Endothelial cell of umbilical vein (primary cell): ENCODE measurements around the gene MYO5B. TPM values are rescaled to one million over a fixed set of nuclear protein-coding genes. Genes with fewer than 3 reads are reported as not detected.

Source experiments
- BruUV-seq: library from RNA; stranded (reverse); fragments of 400-500 nt; replicated peaks from 2 replicates; lab custom pipeline; 2021; lab: Mats Ljungman, UMichigan
- CTCF ChIA-PET: fragments of 300-600, 350-600 bp; sonication (Branson Sonifier 250); formaldehyde crosslinking; loops from one replicate; lab custom pipeline; 2021; ENCODE audit warnings: antibody characterized with exemption, inconsistent platforms; lab: Charles Lee
- POLR2A ChIA-PET: fragments of 300-600, 350-600 bp; sonication (Branson Sonifier 250); formaldehyde crosslinking; loops from one replicate; lab custom pipeline; 2021; ENCODE audit warnings: antibody characterized with exemption, inconsistent platforms; lab: Charles Lee
- DNase-seq: peaks from one replicate; pipeline ENCODE4 v3.0.0-alpha.2; 2011; ENCODE audit warnings: low read depth, low spot score
- FAIRE-seq: peaks from 2 replicates; lab custom pipeline; 2011; peaks lifted over from hg19 to GRCh38; lab: Jason Lieb, UNC
- H2AFZ ChIP-seq: 2 replicates; pipeline ENCODE4 v1.6.0; 2012; ENCODE audit warnings: low read depth, low read length, control low read depth, inconsistent platforms
- H3K27ac ChIP-seq: 2 replicates; pipeline ENCODE4 v1.5.1; 2011; ENCODE audit warnings: low read depth, mild to moderate bottlenecking, control low read depth, low read length, moderate library complexity; ENCODE audit not compliant: insufficient read depth
- H3K27me3 ChIP-seq, 2 experiments: 2 replicates each; pipeline versions ENCODE4 v1.6.0 to v1.6.1; 2011; ENCODE audit warnings: low read length in 2 of 2, mixed read lengths in 1 of 2; ENCODE audit not compliant: control insufficient read depth in 2 of 2, insufficient read depth in 2 of 2
- H3K36me3 ChIP-seq, 2 experiments: 2 replicates in 1 of 2; 3 replicates in 1 of 2; pipeline ENCODE4 v1.5.1; 2011; ENCODE audit warnings: low read length in 2 of 2, mild to moderate bottlenecking in 1 of 2, moderate library complexity in 1 of 2; ENCODE audit not compliant: control insufficient read depth in 2 of 2, insufficient read depth in 2 of 2; ENCODE audit errors: extremely low read depth in 1 of 2
- H3K4me1 ChIP-seq: 3 replicates; pipeline ENCODE4 v1.5.1; 2011; ENCODE audit warnings: mild to moderate bottlenecking, low read length; ENCODE audit not compliant: control insufficient read depth, insufficient read depth; ENCODE audit errors: extremely low read depth
- H3K4me2 ChIP-seq: 2 replicates; pipeline ENCODE4 v1.6.1; 2011; ENCODE audit warnings: low read length, control low read depth, mixed read lengths; ENCODE audit not compliant: insufficient read depth
- H3K4me3 ChIP-seq, 3 experiments: fragments of 200-600 bp in 1 of 3; sonication (generic), shearing (Covaris generic) in 1 of 3; replicated peaks in 1 of 3; 2 replicates each; pipeline ENCODE4 v1.5.1; 2011 to 2016; ENCODE audit warnings: control low read depth in 3 of 3, low read length in 3 of 3, mild to moderate bottlenecking in 2 of 3, inconsistent platforms in 1 of 3, low read depth in 1 of 3, moderate library complexity in 1 of 3; ENCODE audit not compliant: insufficient read depth in 1 of 3
- H3K79me2 ChIP-seq: 2 replicates; pipeline ENCODE4 v1.6.0; 2012; ENCODE audit warnings: low read length, inconsistent platforms; ENCODE audit not compliant: control insufficient read depth, insufficient read depth
- H3K9ac ChIP-seq: replicated peaks from 2 replicates; pipeline ENCODE3; 2011; ENCODE audit warnings: low read length, control low read depth; ENCODE audit not compliant: insufficient read depth; ENCODE audit errors: extremely low read depth
- H3K9me1 ChIP-seq: replicated peaks from 3 replicates; pipeline ENCODE4 v1.6.0; 2011; ENCODE audit warnings: mild to moderate bottlenecking, low read length; ENCODE audit not compliant: control insufficient read depth, insufficient read depth; ENCODE audit errors: extremely low read depth
- H3K9me3 ChIP-seq: replicated peaks from 2 replicates; pipeline ENCODE4 v1.5.1; 2012; ENCODE audit warnings: low read length, inconsistent platforms; ENCODE audit not compliant: control insufficient read depth, insufficient read depth
- H4K20me1 ChIP-seq: replicated peaks from 2 replicates; pipeline ENCODE3; 2011; ENCODE audit warnings: mild to moderate bottlenecking, low read length; ENCODE audit not compliant: control insufficient read depth, insufficient read depth; ENCODE audit errors: extremely low read depth
- JUN ChIP-seq: IDR thresholded peaks from 2 replicates; pipeline ENCODE4 v1.6.1; 2011; ENCODE audit warnings: borderline replicate concordance, low read depth; ENCODE audit not compliant: insufficient read length, insufficient read depth
- MAX ChIP-seq: IDR thresholded peaks from 2 replicates; pipeline ENCODE4 v1.6.1; 2011; ENCODE audit not compliant: insufficient read depth, insufficient read length
- POLR2AphosphoS5 ChIP-seq: IDR thresholded peaks from 2 replicates; pipeline ENCODE4 v1.6.1; 2012; ENCODE audit warnings: low read depth, mild to moderate bottlenecking, control low read depth, low read length, moderate library complexity; ENCODE audit not compliant: insufficient read depth
- dilution Hi-C: fragments of 300-500 bp; cut with MboI; formaldehyde crosslinking; loops from one replicate; pipeline ENCODE4 v1.15.0; 2019; ENCODE audit warnings: low sequenced_read_pairs; ENCODE audit not compliant: extremely low pct_ligation_motif_present
- intact Hi-C: fragments of 100-400 bp; cut with micrococcal nuclease; formaldehyde crosslinking; loops from one replicate; pipeline ENCODE4 v1.10.0; 2022
- polyA plus RNA-seq, 4 experiments: library from polyadenylated mRNA; depleted of rRNA in 3 of 4; stranded (reverse) in 3 of 4; unstranded in 1 of 4; fragments of >200 nt; gene quantifications; 2 replicates each; pipeline versions ENCODE4 v1.2.1 to v1.2.3, GENCODE V29; 2011 to 2012; ENCODE audit warnings: missing spikeins in 1 of 4
- total RNA-seq: library from RNA; stranded (reverse); gene quantifications from 2 replicates; pipeline ENCODE4 v1.2.3, GENCODE V29; 2021
- TF ChIP-seq, protein P1 (sequence below), 2 donors: IDR thresholded peaks; 1 replicate in 1 of 2; 2 replicates in 1 of 2; pipeline ENCODE4 v1.5.1; 2011; ENCODE audit warnings: low read length in 2 of 2, mild to moderate bottlenecking in 2 of 2, moderate library complexity in 2 of 2, control low read depth in 1 of 2, inconsistent platforms in 1 of 2, low read depth in 1 of 2; ENCODE audit not compliant: insufficient read depth in 1 of 2; ENCODE audit errors: extremely low read depth in 1 of 2

MYO5B gene
- total and polyA plus RNA-seq, 2 donors (not counting 3 experiments of a cell fraction or from before 2014, with no cell fraction given): 0.54 to 1.1 TPM

DNA sequence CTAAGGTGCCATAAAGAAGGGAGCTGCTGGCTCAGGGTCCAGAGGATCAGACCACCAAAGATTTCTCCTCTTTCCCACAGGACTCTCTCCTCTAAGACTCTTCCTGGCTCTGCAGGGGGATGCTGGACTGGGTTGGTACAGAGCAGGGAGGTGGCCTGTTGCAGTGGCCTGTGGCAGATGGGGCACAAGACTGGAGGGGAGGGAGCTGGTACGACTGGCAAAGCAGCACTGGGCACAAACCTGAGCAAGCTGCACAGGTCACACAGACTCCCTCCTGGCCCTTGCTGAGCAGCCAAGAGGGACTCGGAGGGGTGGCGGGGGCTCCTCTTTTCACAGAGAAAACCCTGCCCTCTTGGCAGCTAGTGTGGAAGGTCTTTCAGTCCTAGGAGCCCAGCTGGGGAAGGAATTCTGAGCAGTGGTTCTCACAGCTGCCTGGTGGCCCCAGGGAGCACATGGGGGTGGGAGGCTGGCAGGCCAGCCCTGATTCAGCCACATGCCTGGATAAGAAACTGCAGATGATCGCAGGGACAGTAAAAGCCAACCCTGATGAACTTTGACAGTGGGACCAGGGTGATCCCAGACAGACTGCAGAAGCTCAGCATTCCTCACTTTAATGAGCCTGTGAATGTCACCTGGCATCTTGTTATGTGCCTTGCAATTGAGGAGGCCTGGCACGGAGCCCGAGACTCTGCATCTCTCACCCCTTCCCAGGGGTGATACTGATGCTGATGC, 349.2 kb downstream of the MYO5B start:
- dilution Hi-C loops: no loop called here

More for the DNA sequence above, 349.2 kb downstream of the MYO5B start:
- FAIRE-seq (no peak), DNase-seq (no peak)
- Histone ChIP-seq H3K27ac (no peak overlapping the region), H3K9me1 (no peaks in the 10 kb centered on the region), H3K4me1 (peaks cover 13% of the 10 kb centered on the region), H3K79me2 (no peaks in the 10 kb centered on the region), H3K4me3 (no peak overlapping the region), H3K27me3 (no peaks in the 10 kb centered on the region), H3K9me3 (no peaks in the 10 kb centered on the region), H3K9ac (no peak overlapping the region), H2AFZ (no peak overlapping the region), H3K4me2 (no peak overlapping the region), H4K20me1 (no peaks in the 10 kb centered on the region), H3K36me3 (no peaks in the 10 kb centered on the region)
- POLR2A ChIA-PET: no interaction called here
- TF ChIP-seq JUN (no peak), MAX (no peak), POLR2AphosphoS5 (no peak)
- TF ChIP-seq, protein P1, sequence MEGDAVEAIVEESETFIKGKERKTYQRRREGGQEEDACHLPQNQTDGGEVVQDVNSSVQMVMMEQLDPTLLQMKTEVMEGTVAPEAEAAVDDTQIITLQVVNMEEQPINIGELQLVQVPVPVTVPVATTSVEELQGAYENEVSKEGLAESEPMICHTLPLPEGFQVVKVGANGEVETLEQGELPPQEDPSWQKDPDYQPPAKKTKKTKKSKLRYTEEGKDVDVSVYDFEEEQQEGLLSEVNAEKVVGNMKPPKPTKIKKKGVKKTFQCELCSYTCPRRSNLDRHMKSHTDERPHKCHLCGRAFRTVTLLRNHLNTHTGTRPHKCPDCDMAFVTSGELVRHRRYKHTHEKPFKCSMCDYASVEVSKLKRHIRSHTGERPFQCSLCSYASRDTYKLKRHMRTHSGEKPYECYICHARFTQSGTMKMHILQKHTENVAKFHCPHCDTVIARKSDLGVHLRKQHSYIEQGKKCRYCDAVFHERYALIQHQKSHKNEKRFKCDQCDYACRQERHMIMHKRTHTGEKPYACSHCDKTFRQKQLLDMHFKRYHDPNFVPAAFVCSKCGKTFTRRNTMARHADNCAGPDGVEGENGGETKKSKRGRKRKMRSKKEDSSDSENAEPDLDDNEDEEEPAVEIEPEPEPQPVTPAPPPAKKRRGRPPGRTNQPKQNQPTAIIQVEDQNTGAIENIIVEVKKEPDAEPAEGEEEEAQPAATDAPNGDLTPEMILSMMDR (IDR thresholded peaks at IDR 0.05; ENCODE audit: extremely low read depth in 1 of 2, insufficient read depth in 1 of 2, low read depth in 1 of 2, low read length in 2 of 2): no peak
- CTCF ChIA-PET: interaction anchor here (1.3 to 2.4 kb wide), 3 partner anchors 9 to 335 kb away, joined by 3 to 10 read pairs (median 6); no protein-coding TSS in a partner anchor
- intact Hi-C loops: no loop called here
- no TSS peak for BruUV-seq
